ENCODE results near the gene RHOG.

DNA sequence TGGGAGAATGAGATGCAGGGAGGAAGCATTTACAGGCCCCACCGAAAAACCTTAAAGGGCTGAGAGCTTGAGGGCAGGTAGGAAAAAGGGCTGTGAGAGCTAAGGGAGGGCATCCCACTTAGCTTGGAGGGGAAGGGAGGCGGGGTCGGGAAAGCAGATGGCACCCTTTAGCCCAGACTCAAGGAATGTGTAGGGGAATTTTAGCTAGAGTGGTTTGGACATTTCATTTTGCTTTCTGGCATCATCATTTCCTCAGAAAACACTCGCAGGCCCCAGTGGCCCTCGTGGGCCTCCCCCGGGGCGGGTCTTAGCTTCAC, 13.9 kb upstream of the RHOG start:
- TF ChIP-seq HNRNPH1 (optimal IDR thresholded peaks at IDR 0.05; ENCODE audit: low read depth, low read length) (no peak), SMAD3 (CRISPR knock-in tag; conservative IDR thresholded peaks at IDR 0.05) (no peak), CHD2 (IDR thresholded peaks at IDR 0.05; ENCODE audit: low read depth, low read length) (no peak), MEIS2 (IDR thresholded peaks at IDR 0.05; ENCODE audit: partially characterized antibody) (no peak)
- TF ChIP-seq, protein P1, sequence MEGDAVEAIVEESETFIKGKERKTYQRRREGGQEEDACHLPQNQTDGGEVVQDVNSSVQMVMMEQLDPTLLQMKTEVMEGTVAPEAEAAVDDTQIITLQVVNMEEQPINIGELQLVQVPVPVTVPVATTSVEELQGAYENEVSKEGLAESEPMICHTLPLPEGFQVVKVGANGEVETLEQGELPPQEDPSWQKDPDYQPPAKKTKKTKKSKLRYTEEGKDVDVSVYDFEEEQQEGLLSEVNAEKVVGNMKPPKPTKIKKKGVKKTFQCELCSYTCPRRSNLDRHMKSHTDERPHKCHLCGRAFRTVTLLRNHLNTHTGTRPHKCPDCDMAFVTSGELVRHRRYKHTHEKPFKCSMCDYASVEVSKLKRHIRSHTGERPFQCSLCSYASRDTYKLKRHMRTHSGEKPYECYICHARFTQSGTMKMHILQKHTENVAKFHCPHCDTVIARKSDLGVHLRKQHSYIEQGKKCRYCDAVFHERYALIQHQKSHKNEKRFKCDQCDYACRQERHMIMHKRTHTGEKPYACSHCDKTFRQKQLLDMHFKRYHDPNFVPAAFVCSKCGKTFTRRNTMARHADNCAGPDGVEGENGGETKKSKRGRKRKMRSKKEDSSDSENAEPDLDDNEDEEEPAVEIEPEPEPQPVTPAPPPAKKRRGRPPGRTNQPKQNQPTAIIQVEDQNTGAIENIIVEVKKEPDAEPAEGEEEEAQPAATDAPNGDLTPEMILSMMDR (IDR thresholded peaks at IDR 0.05 in 2 of 3, conservative IDR thresholded peaks at IDR 0.05 in 1 of 3; ENCODE audit: insufficient read depth in 2 of 3, low read depth in 1 of 3, low read length in 3 of 3) = no peak
- TF ChIP-seq, protein P2, sequence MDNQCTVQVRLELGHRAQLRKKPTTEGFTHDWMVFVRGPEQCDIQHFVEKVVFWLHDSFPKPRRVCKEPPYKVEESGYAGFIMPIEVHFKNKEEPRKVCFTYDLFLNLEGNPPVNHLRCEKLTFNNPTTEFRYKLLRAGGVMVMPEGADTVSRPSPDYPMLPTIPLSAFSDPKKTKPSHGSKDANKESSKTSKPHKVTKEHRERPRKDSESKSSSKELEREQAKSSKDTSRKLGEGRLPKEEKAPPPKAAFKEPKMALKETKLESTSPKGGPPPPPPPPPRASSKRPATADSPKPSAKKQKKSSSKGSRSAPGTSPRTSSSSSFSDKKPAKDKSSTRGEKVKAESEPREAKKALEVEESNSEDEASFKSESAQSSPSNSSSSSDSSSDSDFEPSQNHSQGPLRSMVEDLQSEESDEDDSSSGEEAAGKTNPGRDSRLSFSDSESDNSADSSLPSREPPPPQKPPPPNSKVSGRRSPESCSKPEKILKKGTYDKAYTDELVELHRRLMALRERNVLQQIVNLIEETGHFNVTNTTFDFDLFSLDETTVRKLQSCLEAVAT (IDR thresholded peaks at IDR 0.05) = no peak
- TF ChIP-seq, protein P3, sequence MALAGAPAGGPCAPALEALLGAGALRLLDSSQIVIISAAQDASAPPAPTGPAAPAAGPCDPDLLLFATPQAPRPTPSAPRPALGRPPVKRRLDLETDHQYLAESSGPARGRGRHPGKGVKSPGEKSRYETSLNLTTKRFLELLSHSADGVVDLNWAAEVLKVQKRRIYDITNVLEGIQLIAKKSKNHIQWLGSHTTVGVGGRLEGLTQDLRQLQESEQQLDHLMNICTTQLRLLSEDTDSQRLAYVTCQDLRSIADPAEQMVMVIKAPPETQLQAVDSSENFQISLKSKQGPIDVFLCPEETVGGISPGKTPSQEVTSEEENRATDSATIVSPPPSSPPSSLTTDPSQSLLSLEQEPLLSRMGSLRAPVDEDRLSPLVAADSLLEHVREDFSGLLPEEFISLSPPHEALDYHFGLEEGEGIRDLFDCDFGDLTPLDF (CRISPR knock-in tag; IDR thresholded peaks at IDR 0.05) = no peak

Data from K562 (cell line).